Measurements from ENCODE around the gene FOXRED2. TPM values are rescaled to one million over a fixed set of nuclear protein-coding genes. Genes with fewer than 3 reads are reported as not detected.
"Not testable (repeated sequence)": the region's sequence is repeated elsewhere in the genome, so short reads cannot be mapped to it uniquely, and the experiment has no call there.

Gene FOXRED2
- total RNA-seq, result 10.6 TPM

- DNase-seq, result peak; percentile 81
Measured at GRCh38 chr22:36506637-36507517, at the start of gene FOXRED2. Gene FOXRED2, minus strand, starts transcription at chr22:36507040. Its CDS starts 618 bp downstream, at chr22:36506422.

- DNase-seq, result no peak
Measured at GRCh38 chr22:36554098-36554497, 47.3 kb upstream of the FOXRED2 start.

- no peak for DNase-seq
Measured at GRCh38 chr22:36552289-36552688, 45.4 kb upstream of the FOXRED2 start.

- no peak for DNase-seq
Measured at GRCh38 chr22:36550701-36551495, 44.1 kb upstream of the FOXRED2 start.

- no peak for DNase-seq
Measured at GRCh38 chr22:36549033-36549432, 42.2 kb upstream of the FOXRED2 start.

- no peak for DNase-seq
Measured at GRCh38 chr22:36548606-36549005, 41.8 kb upstream of the FOXRED2 start.

GRCh38 chr22:36546932-36547331 is 40.1 kb upstream of the FOXRED2 start:
- no peak for DNase-seq

- DNase-seq, result no peak
Measured at GRCh38 chr22:36546092-36546804, 39.4 kb upstream of the FOXRED2 start.

GRCh38 chr22:36544107-36544620 is 37.3 kb upstream of the FOXRED2 start:
- no peak for DNase-seq

GRCh38 chr22:36541831-36542411 is 35.1 kb upstream of the FOXRED2 start:
- DNase-seq, result peak; percentile 40

GRCh38 chr22:36540867-36541642 is 34.2 kb upstream of the FOXRED2 start:
- DNase-seq, result no peak

GRCh38 chr22:36538529-36538928 is 31.7 kb upstream of the FOXRED2 start:
- no peak for DNase-seq

- DNase-seq, result no peak
Measured at GRCh38 chr22:36536717-36537116, 29.9 kb upstream of the FOXRED2 start.

- not testable (repeated sequence) for DNase-seq
Measured at GRCh38 chr22:36533320-36533719, 26.5 kb upstream of the FOXRED2 start.

GRCh38 chr22:36532466-36532865 is 25.6 kb upstream of the FOXRED2 start:
- no peak for DNase-seq

GRCh38 chr22:36528795-36529751 is 22.2 kb upstream of the FOXRED2 start, which contains the start of gene EIF3D:
Gene EIF3D, minus strand, starts transcription at chr22:36529166. Its CDS starts 3,045 bp downstream, at chr22:36526121.
- DNase-seq, result peak; percentile 95

GRCh38 chr22:36528341-36528740 is 21.5 kb upstream of the FOXRED2 start:
- DNase-seq, result no peak

- DNase-seq, result no peak
Measured at GRCh38 chr22:36522662-36523061, 15.8 kb upstream of the FOXRED2 start.

- DNase-seq, result no peak
Measured at GRCh38 chr22:36520423-36520822, 13.6 kb upstream of the FOXRED2 start.

GRCh38 chr22:36519906-36520305 is 13.1 kb upstream of the FOXRED2 start:
- not testable (repeated sequence) for DNase-seq

Measured in occipital lobe (tissue), 2 donors.